ENCODE measurements around the gene TRERF1. TPM values are rescaled to one million over a fixed set of nuclear protein-coding genes. Genes with fewer than 3 reads are reported as not detected.

Gene TRERF1
- total RNA-seq, 1 experiment from 2014 or later: 13.9 TPM

DNA sequence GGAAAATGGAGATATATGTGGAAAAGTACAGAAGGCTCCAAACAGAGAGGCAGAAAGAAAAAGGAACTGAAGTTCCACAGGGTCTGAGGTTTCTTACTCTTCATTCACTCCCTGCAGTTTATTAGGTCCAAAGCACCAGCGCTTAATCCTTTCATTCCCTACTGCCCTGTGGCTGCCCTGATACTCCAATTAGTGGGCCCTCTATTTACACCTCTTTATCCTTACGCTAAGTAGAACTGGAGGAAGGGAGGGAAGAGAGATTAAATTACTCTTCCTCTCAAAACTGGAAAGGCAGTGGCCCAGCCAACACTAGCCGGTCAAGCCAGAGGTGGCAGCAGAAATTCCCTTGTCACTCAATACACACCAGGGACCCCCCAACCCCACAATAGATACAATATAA lies 20.4 kb downstream of the TRERF1 start:
- H3K4me3 ChIP-seq (ENCODE audit: low read length): no peak overlapping the region
- H2AFZ ChIP-seq (ENCODE audit: low read length): no peak overlapping the region
- H4K20me1 ChIP-seq (ENCODE audit: low read length): no peaks in the 10 kb centered on the region
- POLR2A ChIA-PET (ENCODE audit: unreplicated experiment): no interaction called here
- no peaks in the 10 kb centered on the region for H3K9me3 ChIP-seq (ENCODE audit: low read length)
- no peak overlapping the region for H3K9ac ChIP-seq (ENCODE audit: low read length)
- intact Hi-C loops (cut with micrococcal nuclease): no loop called here
- H3K27me3 ChIP-seq (ENCODE audit: low read length): no peaks in the 10 kb centered on the region
- CTCF ChIA-PET: no interaction called here
- no peaks in the 10 kb centered on the region for H3K4me1 ChIP-seq (ENCODE audit: insufficient read depth, low read length)
- H3F3A ChIP-seq (ENCODE audit: low read length, unreplicated experiment): no peaks in the 10 kb centered on the region
- no peak overlapping the region for H3K4me2 ChIP-seq (ENCODE audit: low read length)
- peaks cover 25% of the 10 kb centered on the region for H3K36me3 ChIP-seq (ENCODE audit: low read depth, low read length)
- no peaks in the 10 kb centered on the region for H3K9me2 ChIP-seq (replicated peaks; ENCODE audit: low read length)
- no peak overlapping the region for H3K27ac ChIP-seq (ENCODE audit: low read length)
- DNase-seq (no peak), ATAC-seq (no peak)
- TF ChIP-seq, protein P1, sequence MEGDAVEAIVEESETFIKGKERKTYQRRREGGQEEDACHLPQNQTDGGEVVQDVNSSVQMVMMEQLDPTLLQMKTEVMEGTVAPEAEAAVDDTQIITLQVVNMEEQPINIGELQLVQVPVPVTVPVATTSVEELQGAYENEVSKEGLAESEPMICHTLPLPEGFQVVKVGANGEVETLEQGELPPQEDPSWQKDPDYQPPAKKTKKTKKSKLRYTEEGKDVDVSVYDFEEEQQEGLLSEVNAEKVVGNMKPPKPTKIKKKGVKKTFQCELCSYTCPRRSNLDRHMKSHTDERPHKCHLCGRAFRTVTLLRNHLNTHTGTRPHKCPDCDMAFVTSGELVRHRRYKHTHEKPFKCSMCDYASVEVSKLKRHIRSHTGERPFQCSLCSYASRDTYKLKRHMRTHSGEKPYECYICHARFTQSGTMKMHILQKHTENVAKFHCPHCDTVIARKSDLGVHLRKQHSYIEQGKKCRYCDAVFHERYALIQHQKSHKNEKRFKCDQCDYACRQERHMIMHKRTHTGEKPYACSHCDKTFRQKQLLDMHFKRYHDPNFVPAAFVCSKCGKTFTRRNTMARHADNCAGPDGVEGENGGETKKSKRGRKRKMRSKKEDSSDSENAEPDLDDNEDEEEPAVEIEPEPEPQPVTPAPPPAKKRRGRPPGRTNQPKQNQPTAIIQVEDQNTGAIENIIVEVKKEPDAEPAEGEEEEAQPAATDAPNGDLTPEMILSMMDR (conservative IDR thresholded peaks at IDR 0.05; ENCODE audit: low read depth, low read length): no peak
- TF ChIP-seq EZH2phosphoT487 (IDR thresholded peaks at IDR 0.05; ENCODE audit: borderline replicate concordance, low read length): no peak
- TF ChIP-seq EZH2 (IDR thresholded peaks at IDR 0.05; ENCODE audit: low read length, unreplicated experiment): no peak
- H3K79me2 ChIP-seq (ENCODE audit: low read length): peaks cover 73% of the 10 kb centered on the region
- BruUV-seq (replicated peaks): no TSS peak

DNA sequence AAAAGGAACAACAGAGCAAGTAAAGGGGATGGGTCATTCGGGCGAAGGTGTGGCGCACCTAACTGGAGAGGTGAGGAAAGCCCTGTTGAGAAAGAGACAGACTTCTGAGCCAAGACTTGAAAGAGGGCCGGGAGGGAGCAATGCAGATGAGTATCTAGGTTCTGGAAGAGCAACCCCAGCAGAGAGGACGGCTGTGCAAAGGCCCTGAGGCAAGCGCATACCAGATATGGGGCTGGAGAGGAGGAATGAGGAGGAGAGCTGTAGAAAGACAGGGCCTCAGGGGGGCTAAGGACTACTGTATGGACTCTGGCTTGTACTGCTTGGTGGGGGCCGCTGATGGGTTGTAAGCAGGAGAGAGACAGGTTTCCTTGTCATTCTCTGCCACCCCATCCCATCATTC lies 21.9 kb downstream of the TRERF1 start:
- H3F3A ChIP-seq (ENCODE audit: low read length, unreplicated experiment): no peaks in the 10 kb centered on the region
- peaks cover 73% of the 10 kb centered on the region for H3K79me2 ChIP-seq (ENCODE audit: low read length)
- no peak overlapping the region for H3K4me2 ChIP-seq (ENCODE audit: low read length)
- no peaks in the 10 kb centered on the region for H3K9me3 ChIP-seq (ENCODE audit: low read length)
- DNase-seq (no peak), ATAC-seq (no peak)
- no peak overlapping the region for H3K4me3 ChIP-seq (ENCODE audit: low read length)
- intact Hi-C loops (cut with micrococcal nuclease): no loop called here
- no peaks in the 10 kb centered on the region for H3K27me3 ChIP-seq (ENCODE audit: low read length)
- no peak for TF ChIP-seq EZH2phosphoT487 (IDR thresholded peaks at IDR 0.05; ENCODE audit: borderline replicate concordance, low read length)
- TF ChIP-seq, protein P1 (conservative IDR thresholded peaks at IDR 0.05; ENCODE audit: low read depth, low read length): no peak
- TF ChIP-seq EZH2 (IDR thresholded peaks at IDR 0.05; ENCODE audit: low read length, unreplicated experiment): no peak
- no peak overlapping the region for H3K9ac ChIP-seq (ENCODE audit: low read length)
- no peak overlapping the region for H2AFZ ChIP-seq (ENCODE audit: low read length)
- H3K36me3 ChIP-seq (ENCODE audit: low read depth, low read length): peaks cover 19% of the 10 kb centered on the region
- H4K20me1 ChIP-seq (ENCODE audit: low read length): no peaks in the 10 kb centered on the region
- POLR2A ChIA-PET (ENCODE audit: unreplicated experiment): no interaction called here
- no peak overlapping the region for H3K27ac ChIP-seq (ENCODE audit: low read length)
- H3K4me1 ChIP-seq (ENCODE audit: insufficient read depth, low read length): no peaks in the 10 kb centered on the region
- CTCF ChIA-PET: no interaction called here
- no peaks in the 10 kb centered on the region for H3K9me2 ChIP-seq (replicated peaks; ENCODE audit: low read length)
- no TSS peak for BruUV-seq (replicated peaks)

- H3K4me1 ChIP-seq (ENCODE audit: insufficient read depth, low read length): no peaks in the 10 kb centered on the region
- ATAC-seq (no peak), DNase-seq (no peak)
- no peak overlapping the region for H3K4me3 ChIP-seq (ENCODE audit: low read length)
- CTCF ChIA-PET: no interaction called here
- no peaks in the 10 kb centered on the region for H3F3A ChIP-seq (ENCODE audit: low read length, unreplicated experiment)
- BruUV-seq (replicated peaks): no TSS peak
- peaks cover 4% of the 10 kb centered on the region; the same call in 1 of the 2 replicates for H4K20me1 ChIP-seq (ENCODE audit: low read length)
- TF ChIP-seq EZH2phosphoT487 (IDR thresholded peaks at IDR 0.05; ENCODE audit: borderline replicate concordance, low read length) (no peak), EZH2 (IDR thresholded peaks at IDR 0.05; ENCODE audit: low read length, unreplicated experiment) (no peak)
- TF ChIP-seq, protein P1 (conservative IDR thresholded peaks at IDR 0.05; ENCODE audit: low read depth, low read length): no peak
- H3K9me3 ChIP-seq (ENCODE audit: low read length): no peaks in the 10 kb centered on the region
- intact Hi-C loops (cut with micrococcal nuclease): no loop called here
- H3K9me2 ChIP-seq (replicated peaks; ENCODE audit: low read length): no peaks in the 10 kb centered on the region
- POLR2A ChIA-PET (ENCODE audit: unreplicated experiment): no interaction called here
- no peak overlapping the region for H3K27ac ChIP-seq (ENCODE audit: low read length)
- peaks cover 73% of the 10 kb centered on the region for H3K79me2 ChIP-seq (ENCODE audit: low read length)
- peaks cover 13% of the 10 kb centered on the region for H3K36me3 ChIP-seq (ENCODE audit: low read depth, low read length)
- no peak overlapping the region for H3K9ac ChIP-seq (ENCODE audit: low read length)
- no peak overlapping the region for H3K4me2 ChIP-seq (ENCODE audit: low read length)
- no peak overlapping the region for H2AFZ ChIP-seq (ENCODE audit: low read length)
- H3K27me3 ChIP-seq (ENCODE audit: low read length): no peaks in the 10 kb centered on the region
Observed at GRCh38 chr6:42429042-42429585, 22.6 kb downstream of the TRERF1 start.
